ENCODE measurements around the gene TBK1. TPM values are rescaled to one million over a fixed set of nuclear protein-coding genes. Genes with fewer than 3 reads are reported as not detected.

The TBK1 gene
- total and polyA plus RNA-seq, 10 of the 15 experiments (the other 5 are each of a cell fraction or from before 2014, with no cell fraction given) = 13.4 to 49.3 (median 37.7) TPM

GRCh38 chr12:64486657-64487056, 34.7 kb downstream of the TBK1 start:
- no peak for FAIRE-seq
- peaks cover 0 to 29% of the 10 kb centered on the region in 2 experiments; a peak in 2 of 4 replicates for H3K36me3 ChIP-seq (ENCODE audit: control insufficient read depth in 2 of 2, insufficient read depth in 2 of 2, low read length in 1 of 2)
- no peak overlapping the region for H3K4me2 ChIP-seq (ENCODE audit: control insufficient read depth, insufficient read depth)
- no peaks in the 10 kb centered on the region for H4K20me1 ChIP-seq (ENCODE audit: control insufficient read depth, insufficient read depth)
- WGBS (ENCODE audit: insufficient coverage, insufficient replicate concordance, low lambda C conversion rate, missing lambda C conversion rate) = 98% methylated on average over 3 of the region's 3 CpGs
- H3K27ac ChIP-seq (ENCODE audit: control insufficient read depth, insufficient read depth) = no peak overlapping the region
- intact Hi-C loops (cut with micrococcal nuclease; ENCODE audit: unreplicated experiment) = no loop called here
- no peak overlapping the region for H3K9ac ChIP-seq (ENCODE audit: control insufficient read depth, insufficient read depth, low read length)
- no peak overlapping the region for H3K4me3 ChIP-seq
- H3K27me3 ChIP-seq (replicated peaks in 1 of 2; ENCODE audit: control insufficient read depth in 2 of 2, insufficient read depth in 2 of 2, low read length in 1 of 2) = no peaks in the 10 kb centered on the region
- TF ChIP-seq ASH2L (IDR thresholded peaks at IDR 0.05; ENCODE audit: borderline replicate concordance, low read depth) (no peak), FOXM1 (IDR thresholded peaks at IDR 0.05; ENCODE audit: low read depth, low read length) (no peak)
- ChIA-PET RAD21 (ENCODE audit: unreplicated experiment) (no interaction called here), CTCF (no interaction called here), POLR2A (no interaction called here), SMC1A (ENCODE audit: uncharacterized antibody, unreplicated experiment) (interaction anchor here (1.3 kb wide), 1 partner anchor 14 kb away, joined by 4 read pairs; no protein-coding TSS in a partner anchor)
- no TSS peak for BruUV-seq (replicated peaks)
- DNase-seq (ENCODE audit: low read depth, low spot score) = no peak
- H3K9me3 ChIP-seq (replicated peaks; ENCODE audit: control insufficient read depth, insufficient read depth, low read length) = no peaks in the 10 kb centered on the region
- ATAC-seq = no peak
- in situ Hi-C loops (cut with MboI) = no loop called here
- no peak overlapping the region for H2AFZ ChIP-seq (ENCODE audit: control insufficient read depth, low read depth, low read length)
- H3K4me1 ChIP-seq (ENCODE audit: control insufficient read depth, insufficient read depth, low read length) = no peaks in the 10 kb centered on the region
- H3K79me2 ChIP-seq (ENCODE audit: control insufficient read depth, insufficient read depth, low read length) = no peaks in the 10 kb centered on the region

DNA sequence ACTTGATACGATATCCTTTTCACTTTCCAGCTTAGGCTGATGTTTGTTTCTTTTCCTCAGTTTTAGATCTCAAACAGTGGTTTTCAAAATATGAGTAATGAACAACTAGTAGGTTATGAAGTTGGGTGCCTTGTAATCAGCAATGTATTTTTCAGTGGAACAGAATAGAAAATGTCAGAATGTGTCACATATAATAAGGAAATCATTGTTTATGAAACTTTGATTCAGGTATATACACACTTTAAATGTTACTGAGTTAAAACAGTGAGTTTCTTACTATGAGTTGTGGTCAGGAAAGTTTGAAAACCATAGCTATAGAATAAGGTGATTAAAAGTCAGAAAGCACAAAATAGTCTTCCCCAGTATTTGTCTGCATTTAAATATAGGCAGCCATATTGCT, 39.8 kb downstream of the TBK1 start:
- CTCF ChIA-PET = interaction anchor here (1.0 kb wide), 1 partner anchor 206 kb away, joined by 3 read pairs; no protein-coding TSS in a partner anchor
- no TSS peak for BruUV-seq (replicated peaks)
- H2AFZ ChIP-seq (ENCODE audit: control insufficient read depth, low read depth, low read length) = no peak overlapping the region
- SMC1A ChIA-PET (ENCODE audit: uncharacterized antibody, unreplicated experiment) = interaction anchor here (1.0 to 1.4 kb wide), 2 partner anchors 10 to 24 kb away, joined by 3 to 6 read pairs; no protein-coding TSS in a partner anchor
- no peaks in the 10 kb centered on the region for H4K20me1 ChIP-seq (ENCODE audit: control insufficient read depth, insufficient read depth)
- ATAC-seq (no peak), DNase-seq (ENCODE audit: low read depth, low spot score) (no peak), FAIRE-seq (no peak)
- H3K9ac ChIP-seq (ENCODE audit: control insufficient read depth, insufficient read depth, low read length) = no peak overlapping the region
- no peaks in the 10 kb centered on the region for H3K4me1 ChIP-seq (ENCODE audit: control insufficient read depth, insufficient read depth, low read length)
- intact Hi-C loops (cut with micrococcal nuclease; ENCODE audit: unreplicated experiment) = no loop called here
- no peak for TF ChIP-seq CREM (IDR thresholded peaks at IDR 0.05; ENCODE audit: low read depth)
- 100% methylated on average over 1 of the region's 1 CpG for WGBS (ENCODE audit: insufficient coverage, insufficient replicate concordance, low lambda C conversion rate, missing lambda C conversion rate)
- H3K27me3 ChIP-seq (replicated peaks in 1 of 2; ENCODE audit: control insufficient read depth in 2 of 2, insufficient read depth in 2 of 2, low read length in 1 of 2) = no peaks in the 10 kb centered on the region
- peaks cover 0 to 23% of the 10 kb centered on the region in 2 experiments for H3K36me3 ChIP-seq (ENCODE audit: control insufficient read depth in 2 of 2, insufficient read depth in 2 of 2, low read length in 1 of 2)
- RAD21 ChIA-PET (ENCODE audit: unreplicated experiment) = no interaction called here
- H3K27ac ChIP-seq (ENCODE audit: control insufficient read depth, insufficient read depth) = no peak overlapping the region
- POLR2A ChIA-PET = no interaction called here
- H3K4me2 ChIP-seq (ENCODE audit: control insufficient read depth, insufficient read depth) = no peak overlapping the region
- H3K9me3 ChIP-seq (replicated peaks; ENCODE audit: control insufficient read depth, insufficient read depth, low read length) = no peaks in the 10 kb centered on the region
- no peak overlapping the region for H3K4me3 ChIP-seq
- in situ Hi-C loops (cut with MboI) = no loop called here
- H3K79me2 ChIP-seq (ENCODE audit: control insufficient read depth, insufficient read depth, low read length) = no peaks in the 10 kb centered on the region

Measured in GM12878 (cell line).